WTC11 (cell line): ENCODE measurements around the gene PAM16. TPM values are rescaled to one million over a fixed set of nuclear protein-coding genes. Genes with fewer than 3 reads are reported as not detected.

Experiments
- ATAC-seq: fragments of 200-7000 bp; cut with Tn5 transposase; 2 replicates; pipeline ENCODE4 v1.10.0; 2021; ENCODE audit warnings: mild to moderate bottlenecking, moderate library complexity
- CTCF ChIA-PET: fragments of 300-600 bp; sonication (Branson Sonifier 250); formaldehyde crosslinking; loops from one replicate; lab custom pipeline; 2021; ENCODE audit warnings: antibody characterized with exemption; lab: Charles Lee
- POLR2A ChIA-PET: fragments of 350-600 bp; sonication (Branson Sonifier 250); formaldehyde crosslinking; loops from one replicate; lab custom pipeline; 2021; ENCODE audit warnings: antibody characterized with exemption; lab: Charles Lee
- DNase-seq: peaks from one replicate; pipeline ENCODE4 v3.0.0; 2021; ENCODE audit warnings: low spot score
- H3K27ac Mint-ChIP-seq: 2 replicates; pipeline ENCODE4 v1.8.0; 2021; ENCODE audit warnings: mixed read lengths
- H3K27me3 Mint-ChIP-seq: 2 replicates; pipeline ENCODE4 v1.8.0; 2021; ENCODE audit warnings: low read depth, mild to moderate bottlenecking, moderate library complexity, mixed read lengths
- H3K36me3 Mint-ChIP-seq: 2 replicates; pipeline ENCODE4 v1.8.0; 2021; ENCODE audit warnings: mixed read lengths
- H3K4me1 Mint-ChIP-seq: 2 replicates; pipeline ENCODE4 v1.8.0; 2022; ENCODE audit warnings: mixed read lengths
- H3K4me3 Mint-ChIP-seq: 2 replicates; pipeline ENCODE4 v1.8.0; 2021; ENCODE audit warnings: mild to moderate bottlenecking, moderate library complexity, mixed read lengths
- H3K9me3 Mint-ChIP-seq: 2 replicates; pipeline ENCODE4 v1.8.0; 2021; ENCODE audit warnings: mixed read lengths
- ATF2 ChIP-seq: sonication (generic); formaldehyde crosslinking; IDR thresholded peaks from 2 replicates; pipeline ENCODE4 v1.8.1; 2022; ENCODE audit warnings: low read depth, missing genetic modification reagents, borderline replicate concordance
- ATF6 ChIP-seq: sonication (generic); formaldehyde crosslinking; IDR thresholded peaks from 2 replicates; pipeline ENCODE4 v1.8.1; 2023; ENCODE audit warnings: mild to moderate bottlenecking, missing genetic modification reagents
- CDX4 ChIP-seq: fragments of 250-450 bp; sonication (Bioruptor Pico); IDR thresholded peaks from 2 replicates; pipeline ENCODE4 v1.9.0; 2021; ENCODE audit warnings: moderate library complexity, mild to moderate bottlenecking, inconsistent platforms, borderline replicate concordance
- ESRRA ChIP-seq: sonication (generic); formaldehyde crosslinking; IDR thresholded peaks from 2 replicates; pipeline ENCODE4 v1.8.1; 2022; ENCODE audit warnings: mild to moderate bottlenecking, missing genetic modification reagents, borderline replicate concordance
- FOXJ3 ChIP-seq: sonication (generic); formaldehyde crosslinking; IDR thresholded peaks from 2 replicates; pipeline ENCODE4 v1.9.0; 2021; ENCODE audit warnings: missing genetic modification reagents, mild to moderate bottlenecking, borderline replicate concordance
- GABPB1 ChIP-seq: sonication (generic); formaldehyde crosslinking; IDR thresholded peaks from 2 replicates; pipeline ENCODE4 v1.8.1; 2023; ENCODE audit warnings: mild to moderate bottlenecking, missing genetic modification reagents
- HMGA2 ChIP-seq: fragments of 250-450 bp; sonication (Bioruptor Pico); IDR thresholded peaks from 2 replicates; pipeline ENCODE4 v1.4.0; 2021; ENCODE audit warnings: mild to moderate bottlenecking, moderate library complexity
- MAX ChIP-seq: sonication (generic); formaldehyde crosslinking; IDR thresholded peaks from 2 replicates; pipeline ENCODE4 v1.8.0; 2022; ENCODE audit warnings: mild to moderate bottlenecking, missing genetic modification reagents
- MXD4 ChIP-seq: fragments of 250-450 bp; sonication (Bioruptor Pico); IDR thresholded peaks from 2 replicates; pipeline ENCODE4 v1.8.0; 2021; ENCODE audit warnings: mild to moderate bottlenecking, moderate library complexity, borderline replicate concordance
- NR2C2 ChIP-seq: sonication (generic); formaldehyde crosslinking; IDR thresholded peaks from 2 replicates; pipeline ENCODE4 v1.8.0; 2022; ENCODE audit warnings: mild to moderate bottlenecking, missing genetic modification reagents
- TEAD4 ChIP-seq: sonication (generic); formaldehyde crosslinking; IDR thresholded peaks from 2 replicates; pipeline ENCODE4 v1.8.0; 2022; ENCODE audit warnings: mild to moderate bottlenecking, missing genetic modification reagents
- TP53 ChIP-seq: sonication (generic); formaldehyde crosslinking; IDR thresholded peaks from 2 replicates; pipeline ENCODE4 v1.8.1; 2023; ENCODE audit warnings: mild to moderate bottlenecking, missing genetic modification reagents
- ZNF121 ChIP-seq: sonication (generic); formaldehyde crosslinking; IDR thresholded peaks from 2 replicates; pipeline ENCODE4 v1.8.0; 2023; ENCODE audit warnings: missing genetic modification reagents
- ZNF138 ChIP-seq: sonication (generic); formaldehyde crosslinking; conservative IDR thresholded peaks from 2 replicates; pipeline ENCODE4 v1.8.1; 2022; ENCODE audit warnings: mild to moderate bottlenecking, moderate library complexity, missing genetic modification reagents
- ZSCAN18 ChIP-seq: fragments of 250-450 bp; sonication (Bioruptor Pico); IDR thresholded peaks from 2 replicates; pipeline ENCODE4 v2.1.2; 2022; ENCODE audit warnings: mild to moderate bottlenecking, moderate library complexity
- total RNA-seq: library from RNA; stranded (reverse); gene quantifications from 3 replicates; pipeline ENCODE4 v1.2.3, GENCODE V29; 2021
- TF ChIP-seq, protein P1 (sequence below): sonication (generic); formaldehyde crosslinking; IDR thresholded peaks from 2 replicates; pipeline ENCODE4 v1.8.0; 2022; ENCODE audit warnings: mild to moderate bottlenecking, missing genetic modification reagents
- TF ChIP-seq, protein P2 (sequence below): fragments of 250-450 bp; sonication (Bioruptor Pico); conservative IDR thresholded peaks from 2 replicates; pipeline ENCODE4 v1.9.0; 2021; ENCODE audit warnings: mild to moderate bottlenecking
- TF ChIP-seq, protein P3 (sequence below): fragments of 200-600 bp; IDR thresholded peaks from 2 replicates; pipeline ENCODE4 v1.8.0; 2022; ENCODE audit warnings: antibody characterized with exemption

The PAM16 gene
- total RNA-seq, 1 experiment from 2014 or later, result 88.9 TPM

DNA sequence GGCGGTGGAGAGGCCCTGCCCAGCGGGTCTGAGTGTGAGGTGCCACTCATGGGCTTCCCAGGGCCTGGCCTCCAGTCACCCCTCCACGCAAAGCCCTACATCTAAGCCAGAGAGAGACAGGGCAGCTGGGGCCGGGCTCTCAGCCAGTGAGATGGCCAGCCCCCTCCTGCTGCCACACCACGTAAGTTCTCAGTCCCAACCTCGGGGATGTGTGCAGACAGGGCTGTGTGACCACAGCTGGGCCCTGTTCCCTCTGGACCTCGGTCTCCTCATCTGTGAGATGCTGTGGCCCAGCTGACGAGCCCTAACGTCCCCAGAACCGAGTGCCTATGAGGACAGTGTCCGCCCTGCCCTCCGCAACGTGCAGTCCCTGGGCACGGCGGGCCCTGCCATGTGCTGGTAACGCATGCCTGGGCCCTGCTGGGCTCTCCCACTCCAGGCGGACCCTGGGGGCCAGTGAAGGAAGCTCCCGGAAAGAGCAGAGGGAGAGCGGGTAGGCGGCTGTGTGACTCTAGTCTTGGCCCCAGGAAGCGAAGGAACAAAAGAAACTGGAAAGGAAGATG lies 31.8 kb upstream of the PAM16 start (continued):
- TF ChIP-seq ATF6 (CRISPR knock-in tag) (no peak), TEAD4 (CRISPR knock-in tag) (no peak), CDX4 (no peak)
- TF ChIP-seq, all 79 proteins: peak for 0

DNA sequence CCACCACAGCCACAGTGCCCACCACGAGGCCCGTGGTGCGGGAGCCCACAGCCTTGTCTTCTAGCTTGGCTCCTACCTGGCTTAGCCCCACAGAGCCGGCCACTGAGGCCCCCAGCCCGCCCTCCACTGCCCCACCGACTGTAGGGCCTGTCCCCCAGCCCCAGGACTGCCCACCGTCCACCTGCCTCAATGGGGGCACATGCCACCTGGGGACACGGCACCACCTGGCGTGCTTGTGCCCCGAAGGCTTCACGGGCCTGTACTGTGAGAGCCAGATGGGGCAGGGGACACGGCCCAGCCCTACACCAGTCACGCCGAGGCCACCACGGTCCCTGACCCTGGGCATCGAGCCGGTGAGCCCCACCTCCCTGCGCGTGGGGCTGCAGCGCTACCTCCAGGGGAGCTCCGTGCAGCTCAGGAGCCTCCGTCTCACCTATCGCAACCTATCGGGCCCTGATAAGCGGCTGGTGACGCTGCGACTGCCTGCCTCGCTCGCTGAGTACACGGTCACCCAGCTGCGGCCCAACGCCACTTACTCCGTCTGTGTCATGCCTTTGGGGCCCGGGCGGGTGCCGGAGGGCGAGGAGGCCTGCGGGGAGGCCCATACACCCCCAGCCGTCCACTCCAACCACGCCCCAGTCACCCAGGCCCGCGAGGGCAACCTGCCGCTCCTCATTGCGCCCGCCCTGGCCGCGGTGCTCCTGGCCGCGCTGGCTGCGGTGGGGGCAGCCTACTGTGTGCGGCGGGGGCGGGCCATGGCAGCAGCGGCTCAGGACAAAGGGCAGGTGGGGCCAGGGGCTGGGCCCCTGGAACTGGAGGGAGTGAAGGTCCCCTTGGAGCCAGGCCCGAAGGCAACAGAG lies 31.0 kb upstream of the PAM16 start:
- no peak overlapping the region for H3K4me3 Mint-ChIP-seq
- CTCF ChIA-PET, result interaction anchor here (1.0 to 11.7 kb wide), 7 partner anchors 9 to 728 kb away, joined by 3 to 273 read pairs (median 5); partner anchors contain the start of gene DNASE1
- no peak for TF ChIP-seq ZNF121 (CRISPR knock-in tag)
- no peak for TF ChIP-seq HMGA2 (CRISPR knock-in tag)
- TF ChIP-seq FOXJ3, result no peak
- TF ChIP-seq NR2C2 (CRISPR knock-in tag), result no peak
- no peak for TF ChIP-seq ATF2
- TF ChIP-seq, protein P1, sequence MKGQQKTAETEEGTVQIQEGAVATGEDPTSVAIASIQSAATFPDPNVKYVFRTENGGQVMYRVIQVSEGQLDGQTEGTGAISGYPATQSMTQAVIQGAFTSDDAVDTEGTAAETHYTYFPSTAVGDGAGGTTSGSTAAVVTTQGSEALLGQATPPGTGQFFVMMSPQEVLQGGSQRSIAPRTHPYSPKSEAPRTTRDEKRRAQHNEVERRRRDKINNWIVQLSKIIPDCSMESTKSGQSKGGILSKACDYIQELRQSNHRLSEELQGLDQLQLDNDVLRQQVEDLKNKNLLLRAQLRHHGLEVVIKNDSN (CRISPR knock-in tag), result no peak
- TF ChIP-seq, protein P2, sequence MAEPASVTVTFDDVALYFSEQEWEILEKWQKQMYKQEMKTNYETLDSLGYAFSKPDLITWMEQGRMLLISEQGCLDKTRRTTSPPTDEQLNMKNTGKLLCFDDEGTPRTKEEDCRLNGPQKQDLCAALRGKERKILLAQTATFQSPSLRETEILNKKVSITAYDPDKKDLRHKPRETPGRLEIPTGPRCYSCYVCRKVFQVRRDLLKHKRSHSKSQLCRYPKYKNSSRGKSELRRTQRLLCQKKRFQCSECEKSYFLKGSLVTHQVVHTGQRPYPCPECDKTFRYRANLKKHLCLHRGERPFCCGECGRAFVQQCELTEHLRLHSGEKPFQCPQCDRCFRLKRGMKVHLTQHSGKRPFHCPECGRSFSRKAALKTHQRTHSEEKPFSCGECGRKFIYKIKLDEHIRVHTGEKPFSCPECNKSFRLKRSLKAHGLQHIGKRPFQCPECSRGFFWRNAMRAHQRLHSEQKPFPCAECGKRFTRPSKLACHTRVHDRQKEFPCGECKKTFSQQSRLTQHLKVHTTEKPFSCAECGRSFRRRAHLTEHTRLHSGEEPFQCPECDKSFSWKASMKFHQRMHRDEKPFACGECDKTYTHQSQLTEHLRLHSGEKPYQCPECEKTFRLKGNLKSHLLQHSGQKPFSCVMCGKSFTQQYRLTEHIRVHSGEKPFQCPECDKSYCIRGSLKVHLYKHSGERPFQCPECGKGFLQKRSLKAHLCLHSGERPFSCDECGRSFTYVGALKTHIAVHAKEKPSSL (CRISPR knock-in tag), result no peak
- no peak for TF ChIP-seq TP53

GRCh38 chr16:4381072-4381934 lies 30.2 kb upstream of the PAM16 start:
- H3K4me1 Mint-ChIP-seq, result peaks cover 24% of the 10 kb centered on the region
- H3K36me3 Mint-ChIP-seq, result no peaks in the 10 kb centered on the region
- CTCF ChIA-PET, result interaction anchor here (1.0 to 11.7 kb wide), 6 partner anchors 8 to 727 kb away, joined by 3 to 273 read pairs (median 6); partner anchors contain the start of gene DNASE1
- ATAC-seq (no peak), DNase-seq (no peak)
- H3K27me3 Mint-ChIP-seq, result no peaks in the 10 kb centered on the region
- POLR2A ChIA-PET, result interaction anchor here (0.6 to 1.5 kb wide), 4 partner anchors 8 to 12 kb away, joined by 3 to 4 read pairs (median 3); no protein-coding TSS in a partner anchor
- H3K27ac Mint-ChIP-seq, result no peak overlapping the region
- H3K4me3 Mint-ChIP-seq, result no peak overlapping the region
- H3K9me3 Mint-ChIP-seq, result no peaks in the 10 kb centered on the region
- TF ChIP-seq MXD4 (CRISPR knock-in tag) (no peak), MAX (CRISPR knock-in tag) (no peak), ESRRA (CRISPR knock-in tag) (no peak), ZSCAN18 (CRISPR knock-in tag) (no peak), GABPB1 (no peak), ZNF138 (no peak)
- TF ChIP-seq, protein P3, sequence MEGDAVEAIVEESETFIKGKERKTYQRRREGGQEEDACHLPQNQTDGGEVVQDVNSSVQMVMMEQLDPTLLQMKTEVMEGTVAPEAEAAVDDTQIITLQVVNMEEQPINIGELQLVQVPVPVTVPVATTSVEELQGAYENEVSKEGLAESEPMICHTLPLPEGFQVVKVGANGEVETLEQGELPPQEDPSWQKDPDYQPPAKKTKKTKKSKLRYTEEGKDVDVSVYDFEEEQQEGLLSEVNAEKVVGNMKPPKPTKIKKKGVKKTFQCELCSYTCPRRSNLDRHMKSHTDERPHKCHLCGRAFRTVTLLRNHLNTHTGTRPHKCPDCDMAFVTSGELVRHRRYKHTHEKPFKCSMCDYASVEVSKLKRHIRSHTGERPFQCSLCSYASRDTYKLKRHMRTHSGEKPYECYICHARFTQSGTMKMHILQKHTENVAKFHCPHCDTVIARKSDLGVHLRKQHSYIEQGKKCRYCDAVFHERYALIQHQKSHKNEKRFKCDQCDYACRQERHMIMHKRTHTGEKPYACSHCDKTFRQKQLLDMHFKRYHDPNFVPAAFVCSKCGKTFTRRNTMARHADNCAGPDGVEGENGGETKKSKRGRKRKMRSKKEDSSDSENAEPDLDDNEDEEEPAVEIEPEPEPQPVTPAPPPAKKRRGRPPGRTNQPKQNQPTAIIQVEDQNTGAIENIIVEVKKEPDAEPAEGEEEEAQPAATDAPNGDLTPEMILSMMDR, result no peak

More for the DNA sequence above, 31.0 kb upstream of the PAM16 start:
- POLR2A ChIA-PET, result interaction anchor here (0.6 to 1.5 kb wide), 3 partner anchors 9 to 11 kb away, joined by 3 read pairs; no protein-coding TSS in a partner anchor
- Mint-ChIP-seq H3K27me3 (no peaks in the 10 kb centered on the region), H3K27ac (no peak overlapping the region), H3K9me3 (no peaks in the 10 kb centered on the region), H3K36me3 (no peaks in the 10 kb centered on the region), H3K4me1 (peaks cover 20% of the 10 kb centered on the region)
- DNase-seq (no peak), ATAC-seq (no peak)
